Natural killer cell (primary cell): ENCODE data around the gene GTPBP10. TPM values are rescaled to one million over a fixed set of nuclear protein-coding genes. Genes with fewer than 3 reads are reported as not detected.
A peak's percentile ranks its signal among the peaks of the same experiment; 100 is the strongest.

Experiments used
- ATAC-seq, 3 donors: fragments of 150-1000 bp in 2 of 3; fragments of 200-7000 bp in 1 of 3; cut with Tn5 transposase; 1 replicate in 1 of 3; 2 replicates in 2 of 3; pipeline ENCODE4 v1.10.0; 2021; ENCODE audit warnings: mild to moderate bottlenecking in 2 of 3, moderate library complexity in 2 of 3
- DNase-seq, 2 donors: peaks; one replicate each; pipeline versions ENCODE4 v3.0.0 to v3.0.0-alpha.2; 2013 to 2021; ENCODE audit warnings: mixed read lengths in 1 of 2
- H3K27ac ChIP-seq: one replicate; pipeline ENCODE4 v1.5.1; 2013; ENCODE audit warnings: mild to moderate bottlenecking, low read length
- H3K27me3 ChIP-seq: one replicate; pipeline ENCODE4 v1.6.1; 2013; ENCODE audit warnings: low read length; ENCODE audit not compliant: control insufficient read depth, insufficient read depth
- H3K36me3 ChIP-seq: one replicate; pipeline ENCODE4 v1.6.1; 2013; ENCODE audit warnings: low read length; ENCODE audit not compliant: control insufficient read depth, insufficient read depth
- H3K4me1 ChIP-seq: one replicate; pipeline ENCODE4 v1.6.1; 2013; ENCODE audit warnings: low read length; ENCODE audit not compliant: control insufficient read depth, insufficient read depth
- H3K4me3 ChIP-seq: one replicate; pipeline ENCODE4 v1.5.1; 2013; ENCODE audit warnings: low read length
- H3K9me3 ChIP-seq: one replicate; pipeline ENCODE4 v1.6.1; 2013; ENCODE audit warnings: low read length; ENCODE audit not compliant: control insufficient read depth, insufficient read depth
- H3K27ac Mint-ChIP-seq, 2 donors: one replicate each; pipeline ENCODE4 v1.8.0; 2022; ENCODE audit warnings: mild to moderate bottlenecking in 2 of 2, mixed read lengths in 2 of 2, moderate library complexity in 1 of 2
- H3K27me3 Mint-ChIP-seq, 2 donors: one replicate each; pipeline ENCODE4 v1.8.0; 2022; ENCODE audit warnings: low read depth in 2 of 2, mixed read lengths in 2 of 2
- H3K36me3 Mint-ChIP-seq: one replicate; pipeline ENCODE4 v1.8.0; 2022; ENCODE audit warnings: mixed read lengths
- H3K4me1 Mint-ChIP-seq, 2 donors: one replicate each; pipeline ENCODE4 v1.8.0; 2022; ENCODE audit warnings: mixed read lengths in 2 of 2
- H3K4me3 Mint-ChIP-seq: one replicate; pipeline ENCODE4 v1.8.0; 2022; ENCODE audit warnings: mild to moderate bottlenecking, moderate library complexity, mixed read lengths
- H3K9me3 Mint-ChIP-seq, 2 donors: one replicate each; pipeline ENCODE4 v1.8.0; 2022; ENCODE audit warnings: mixed read lengths in 2 of 2
- CTCF ChIP-seq: fragments of 200-600 bp; IDR thresholded peaks from one replicate; pipeline ENCODE4 v1.8.0; 2022; ENCODE audit warnings: antibody characterized with exemption
- WGBS: methylation state at CpG from one replicate; pipeline ENCODE4 v1.1.7; 2013; ENCODE audit warnings: missing lambda C conversion rate; ENCODE audit not compliant: insufficient coverage; 5-methylcytosine and 5-hydroxymethylcytosine counted together
- intact Hi-C: fragments of 100-400 bp; cut with micrococcal nuclease; formaldehyde crosslinking; loops from one replicate; pipeline ENCODE4 v1.14.2; 2022
- total RNA-seq, 4 donors: library from RNA; stranded (reverse); fragments of 120-200 nt in 1 of 4; gene quantifications; one replicate each; pipeline versions ENCODE4 v1.2.3 to v1.2.4, GENCODE V29; 2013 to 2022

GTPBP10 gene
- total RNA-seq, 3 donors from 2014 or later (not counting 1 experiment from before 2014, with no cell fraction given): 15.2 to 19.6 (median 19.2) TPM

- Mint-ChIP-seq H3K4me3 (peak overlapping the region; percentile 94), H3K36me3 (no peaks in the 10 kb centered on the region), H3K9me3 (no peaks in the 10 kb centered on the region), H3K27ac (peak overlapping the region; percentile 93 to 96), H3K4me1 (peaks cover 29 to 46% of the 10 kb centered on the region in 2 donors), H3K27me3 (peaks cover 0 to 5% of the 10 kb centered on the region in 2 donors)
- H3K4me1 ChIP-seq: peaks cover 11% of the 10 kb centered on the region
- no peaks in the 10 kb centered on the region for H3K36me3 ChIP-seq
- no peak for DNase-seq
- no peaks in the 10 kb centered on the region for H3K9me3 ChIP-seq
- no peak overlapping the region for H3K4me3 ChIP-seq
- no peak overlapping the region for H3K27ac ChIP-seq
- no peak for TF ChIP-seq CTCF
- H3K27me3 ChIP-seq: no peaks in the 10 kb centered on the region
- intact Hi-C loops: loop anchor here (5.0 kb wide), 1 partner anchor 1787 kb away; the partner anchor contains the start of gene CYP51A1
- ATAC-seq: no peak
Measured at GRCh38 chr7:90345016-90345415, 1.5 kb upstream of the GTPBP10 start.

- WGBS: 21% methylated on average over 16 of the region's 18 CpGs
- no peak for TF ChIP-seq CTCF
- H3K4me3 Mint-ChIP-seq: peak overlapping the region; percentile 94
- no peaks in the 10 kb centered on the region for H3K36me3 ChIP-seq
- peak overlapping the region; percentile 93 for H3K4me3 ChIP-seq
- peak overlapping the region; percentile 93 to 96 for H3K27ac Mint-ChIP-seq
- no peak for DNase-seq
- H3K9me3 Mint-ChIP-seq: no peaks in the 10 kb centered on the region
- no peaks in the 10 kb centered on the region for H3K9me3 ChIP-seq
- H3K27me3 Mint-ChIP-seq: no peaks in the 10 kb centered on the region
- H3K4me1 ChIP-seq: peaks cover 11% of the 10 kb centered on the region
- no peaks in the 10 kb centered on the region for H3K27me3 ChIP-seq
- H3K36me3 Mint-ChIP-seq: no peaks in the 10 kb centered on the region
- ATAC-seq: peak; percentile 11 to 28 (median 12)
- H3K27ac ChIP-seq: peak overlapping the region; percentile 95
- H3K4me1 Mint-ChIP-seq: peaks cover 32 to 50% of the 10 kb centered on the region in 2 donors
- intact Hi-C loops: loop anchor here (1.0 to 5.0 kb wide), 3 partner anchors 59 to 1787 kb away; partner anchors contain the start of genes CFAP69 and CYP51A1
Measured at GRCh38 chr7:90345595-90346335, 751 bp upstream of the GTPBP10 start.

GRCh38 chr7:90347759-90348158 lies 1.2 kb downstream of the GTPBP10 start:
- Mint-ChIP-seq H3K36me3 (no peaks in the 10 kb centered on the region), H3K4me1 (peaks cover 44 to 63% of the 10 kb centered on the region in 2 donors), H3K9me3 (no peaks in the 10 kb centered on the region), H3K27me3 (no peaks in the 10 kb centered on the region), H3K27ac (peak overlapping the region; percentile 93 to 96), H3K4me3 (peak overlapping the region; percentile 94)
- Histone ChIP-seq H3K36me3 (peaks cover 1% of the 10 kb centered on the region), H3K9me3 (no peaks in the 10 kb centered on the region), H3K27me3 (no peaks in the 10 kb centered on the region), H3K4me3 (no peak overlapping the region), H3K27ac (no peak overlapping the region), H3K4me1 (peaks cover 11% of the 10 kb centered on the region)
- WGBS: 62% methylated on average over 4 of the region's 4 CpGs
- DNase-seq: no peak
- no peak for TF ChIP-seq CTCF
- intact Hi-C loops: loop anchor here (2.0 to 5.0 kb wide), 2 partner anchors 103 to 1785 kb away; partner anchors contain the start of genes CFAP69 and CYP51A1
- ATAC-seq: no peak
